Measurements from ENCODE around the gene JAZF1.
"Not testable (repeated sequence)": the region's sequence is repeated elsewhere in the genome, so short reads cannot be mapped to it uniquely, and the experiment has no call there.

Gene JAZF1

GRCh38 chr7:27912751-27913150 lies 267.8 kb downstream of the JAZF1 start:
- DNase-seq (ENCODE audit: low read depth) = no peak

GRCh38 chr7:27911920-27912319 lies 268.7 kb downstream of the JAZF1 start:
- DNase-seq (ENCODE audit: low read depth) = no peak

GRCh38 chr7:27910326-27910725 lies 270.3 kb downstream of the JAZF1 start:
- DNase-seq (ENCODE audit: low read depth) = no peak

GRCh38 chr7:27908534-27909165 lies 271.9 kb downstream of the JAZF1 start:
- DNase-seq (ENCODE audit: low read depth) = no peak

GRCh38 chr7:27906385-27907091 lies 274.1 kb downstream of the JAZF1 start:
- no peak for DNase-seq (ENCODE audit: low read depth)

GRCh38 chr7:27905951-27906350 lies 274.6 kb downstream of the JAZF1 start:
- no peak for DNase-seq (ENCODE audit: low read depth)

- DNase-seq (ENCODE audit: low read depth) = peak; percentile 87
Measured at GRCh38 chr7:27901028-27901760, 279.4 kb downstream of the JAZF1 start.

- no peak for DNase-seq (ENCODE audit: low read depth)
Measured at GRCh38 chr7:27900006-27900405, 280.6 kb downstream of the JAZF1 start.

GRCh38 chr7:27899601-27900000 lies 281.0 kb downstream of the JAZF1 start:
- no peak for DNase-seq (ENCODE audit: low read depth)

- DNase-seq (ENCODE audit: low read depth) = no peak
Measured at GRCh38 chr7:27897441-27897847, 283.2 kb downstream of the JAZF1 start.

GRCh38 chr7:27897001-27897400 lies 283.6 kb downstream of the JAZF1 start:
- DNase-seq (ENCODE audit: low read depth) = peak; percentile 81

GRCh38 chr7:27895551-27895950 lies 285.0 kb downstream of the JAZF1 start:
- DNase-seq (ENCODE audit: low read depth) = no peak

- DNase-seq (ENCODE audit: low read depth) = peak; percentile 30
Measured at GRCh38 chr7:27890205-27890849, 290.3 kb downstream of the JAZF1 start.

- no peak for DNase-seq (ENCODE audit: low read depth)
Measured at GRCh38 chr7:27889800-27890199, 290.8 kb downstream of the JAZF1 start.

- DNase-seq (ENCODE audit: low read depth) = no peak
Measured at GRCh38 chr7:27888736-27889135, 291.9 kb downstream of the JAZF1 start.

GRCh38 chr7:27886710-27887109 lies 293.9 kb downstream of the JAZF1 start:
- not testable (repeated sequence) for DNase-seq (ENCODE audit: low read depth)

GRCh38 chr7:27885652-27886051 lies 294.9 kb downstream of the JAZF1 start:
- no peak for DNase-seq (ENCODE audit: low read depth)

GRCh38 chr7:27883696-27884095 lies 296.9 kb downstream of the JAZF1 start:
- DNase-seq (ENCODE audit: low read depth) = peak; percentile 61

GRCh38 chr7:27876756-27877155 lies 303.8 kb downstream of the JAZF1 start:
- DNase-seq (ENCODE audit: low read depth) = no peak

GRCh38 chr7:27875832-27876231 lies 304.8 kb downstream of the JAZF1 start:
- no peak for DNase-seq (ENCODE audit: low read depth)

GRCh38 chr7:27875061-27875460 lies 305.5 kb downstream of the JAZF1 start:
- DNase-seq (ENCODE audit: low read depth) = no peak
